WTC11 (cell line): ENCODE data around the gene XRCC1. TPM values are rescaled to one million over a fixed set of nuclear protein-coding genes. Genes with fewer than 3 reads are reported as not detected.

ENCODE experiments used
- ATAC-seq: fragments of 200-7000 bp; cut with Tn5 transposase; 2 replicates; pipeline ENCODE4 v1.10.0; 2021; ENCODE audit warnings: mild to moderate bottlenecking, moderate library complexity
- CTCF ChIA-PET: fragments of 300-600 bp; sonication (Branson Sonifier 250); formaldehyde crosslinking; loops from one replicate; lab custom pipeline; 2021; ENCODE audit warnings: antibody characterized with exemption; lab: Charles Lee
- POLR2A ChIA-PET: fragments of 350-600 bp; sonication (Branson Sonifier 250); formaldehyde crosslinking; loops from one replicate; lab custom pipeline; 2021; ENCODE audit warnings: antibody characterized with exemption; lab: Charles Lee
- DNase-seq: peaks from one replicate; pipeline ENCODE4 v3.0.0; 2021; ENCODE audit warnings: low spot score
- H3K27ac Mint-ChIP-seq: 2 replicates; pipeline ENCODE4 v1.8.0; 2021; ENCODE audit warnings: mixed read lengths
- H3K27me3 Mint-ChIP-seq: 2 replicates; pipeline ENCODE4 v1.8.0; 2021; ENCODE audit warnings: low read depth, mild to moderate bottlenecking, moderate library complexity, mixed read lengths
- H3K36me3 Mint-ChIP-seq: 2 replicates; pipeline ENCODE4 v1.8.0; 2021; ENCODE audit warnings: mixed read lengths
- H3K4me1 Mint-ChIP-seq: 2 replicates; pipeline ENCODE4 v1.8.0; 2022; ENCODE audit warnings: mixed read lengths
- H3K4me3 Mint-ChIP-seq: 2 replicates; pipeline ENCODE4 v1.8.0; 2021; ENCODE audit warnings: mild to moderate bottlenecking, moderate library complexity, mixed read lengths
- H3K9me3 Mint-ChIP-seq: 2 replicates; pipeline ENCODE4 v1.8.0; 2021; ENCODE audit warnings: mixed read lengths
- CBFB ChIP-seq: sonication (generic); formaldehyde crosslinking; IDR thresholded peaks from 2 replicates; pipeline ENCODE4 v1.8.1; 2022; ENCODE audit warnings: mild to moderate bottlenecking, low read depth, missing genetic modification reagents
- EMX1 ChIP-seq: fragments of 250-450 bp; sonication (Bioruptor Pico); IDR thresholded peaks from 2 replicates; pipeline ENCODE4 v1.8.0; 2021; ENCODE audit warnings: mild to moderate bottlenecking
- FOXP1 ChIP-seq: sonication (generic); formaldehyde crosslinking; IDR thresholded peaks from 2 replicates; pipeline ENCODE4 v1.8.0; 2022; ENCODE audit warnings: missing genetic modification reagents, mild to moderate bottlenecking, moderate library complexity, borderline replicate concordance
- FOXP4 ChIP-seq: sonication (generic); formaldehyde crosslinking; IDR thresholded peaks from 2 replicates; pipeline ENCODE4 v1.8.0; 2022; ENCODE audit warnings: mild to moderate bottlenecking, missing genetic modification reagents
- GABPB1 ChIP-seq: sonication (generic); formaldehyde crosslinking; IDR thresholded peaks from 2 replicates; pipeline ENCODE4 v1.8.1; 2023; ENCODE audit warnings: mild to moderate bottlenecking, missing genetic modification reagents
- GTF2I ChIP-seq: fragments of 250-450 bp; sonication (Bioruptor Pico); conservative IDR thresholded peaks from 2 replicates; pipeline ENCODE4 v1.4.0; 2021; ENCODE audit warnings: mild to moderate bottlenecking
- HMGA2 ChIP-seq: fragments of 250-450 bp; sonication (Bioruptor Pico); IDR thresholded peaks from 2 replicates; pipeline ENCODE4 v1.4.0; 2021; ENCODE audit warnings: mild to moderate bottlenecking, moderate library complexity
- HMGXB4 ChIP-seq: sonication (generic); formaldehyde crosslinking; IDR thresholded peaks from 2 replicates; pipeline ENCODE4 v1.8.1; 2023; ENCODE audit warnings: mild to moderate bottlenecking, moderate library complexity, missing genetic modification reagents
- JUN ChIP-seq: sonication (generic); formaldehyde crosslinking; IDR thresholded peaks from 2 replicates; pipeline ENCODE4 v1.8.0; 2023; ENCODE audit warnings: mild to moderate bottlenecking, missing genetic modification reagents
- KAT7 ChIP-seq: sonication (generic); formaldehyde crosslinking; IDR thresholded peaks from 2 replicates; pipeline ENCODE4 v1.8.1; 2023; ENCODE audit warnings: missing genetic modification reagents, mild to moderate bottlenecking, borderline replicate concordance
- NR1H2 ChIP-seq: sonication (generic); formaldehyde crosslinking; IDR thresholded peaks from 2 replicates; pipeline ENCODE4 v1.9.0; 2021; ENCODE audit warnings: mild to moderate bottlenecking, moderate library complexity, missing genetic modification reagents
- NR3C1 ChIP-seq: sonication (generic); formaldehyde crosslinking; conservative IDR thresholded peaks from 2 replicates; pipeline ENCODE4 v1.8.1; 2023; ENCODE audit warnings: low read depth, mild to moderate bottlenecking, missing genetic modification reagents
- RORB ChIP-seq: fragments of 250-450 bp; sonication (Bioruptor Pico); IDR thresholded peaks from 2 replicates; pipeline ENCODE4 v1.9.0; 2021; ENCODE audit warnings: mild to moderate bottlenecking
- SMAD4 ChIP-seq: sonication (generic); formaldehyde crosslinking; IDR thresholded peaks from 2 replicates; pipeline ENCODE4 v1.8.0; 2022; ENCODE audit warnings: mild to moderate bottlenecking, missing genetic modification reagents
- TEAD1 ChIP-seq: sonication (generic); formaldehyde crosslinking; IDR thresholded peaks from 2 replicates; pipeline ENCODE4 v1.8.0; 2022; ENCODE audit warnings: mild to moderate bottlenecking, missing genetic modification reagents
- TEAD4 ChIP-seq: sonication (generic); formaldehyde crosslinking; IDR thresholded peaks from 2 replicates; pipeline ENCODE4 v1.8.0; 2022; ENCODE audit warnings: mild to moderate bottlenecking, missing genetic modification reagents
- ZMAT4 ChIP-seq: fragments of 250-450 bp; sonication (Bioruptor Pico); IDR thresholded peaks from 2 replicates; pipeline ENCODE4 v1.9.0; 2021; ENCODE audit warnings: mild to moderate bottlenecking
- ZNF121 ChIP-seq: sonication (generic); formaldehyde crosslinking; IDR thresholded peaks from 2 replicates; pipeline ENCODE4 v1.8.0; 2023; ENCODE audit warnings: missing genetic modification reagents
- ZNF138 ChIP-seq: sonication (generic); formaldehyde crosslinking; conservative IDR thresholded peaks from 2 replicates; pipeline ENCODE4 v1.8.1; 2022; ENCODE audit warnings: mild to moderate bottlenecking, moderate library complexity, missing genetic modification reagents
- ZNF263 ChIP-seq: sonication (generic); formaldehyde crosslinking; IDR thresholded peaks from 2 replicates; pipeline ENCODE4 v1.8.1; 2022; ENCODE audit warnings: low read depth, mild to moderate bottlenecking, moderate library complexity, missing genetic modification reagents
- total RNA-seq: library from RNA; stranded (reverse); gene quantifications from 3 replicates; pipeline ENCODE4 v1.2.3, GENCODE V29; 2021
- TF ChIP-seq, protein P1 (sequence below): sonication (generic); formaldehyde crosslinking; IDR thresholded peaks from 2 replicates; pipeline ENCODE4 v1.8.1; 2022; ENCODE audit warnings: mild to moderate bottlenecking, moderate library complexity, missing genetic modification reagents
- TF ChIP-seq, protein P2 (sequence below): fragments of 250-450 bp; sonication (Bioruptor Pico); IDR thresholded peaks from 2 replicates; pipeline ENCODE4 v1.9.0; 2021; ENCODE audit warnings: mild to moderate bottlenecking
- TF ChIP-seq, protein P3 (sequence below): fragments of 250-450 bp; sonication (Bioruptor Pico); IDR thresholded peaks from 2 replicates; pipeline ENCODE4 v1.8.0; 2021; ENCODE audit warnings: mild to moderate bottlenecking

The XRCC1 gene
- total RNA-seq, 1 experiment from 2014 or later: 48.3 TPM

DNA sequence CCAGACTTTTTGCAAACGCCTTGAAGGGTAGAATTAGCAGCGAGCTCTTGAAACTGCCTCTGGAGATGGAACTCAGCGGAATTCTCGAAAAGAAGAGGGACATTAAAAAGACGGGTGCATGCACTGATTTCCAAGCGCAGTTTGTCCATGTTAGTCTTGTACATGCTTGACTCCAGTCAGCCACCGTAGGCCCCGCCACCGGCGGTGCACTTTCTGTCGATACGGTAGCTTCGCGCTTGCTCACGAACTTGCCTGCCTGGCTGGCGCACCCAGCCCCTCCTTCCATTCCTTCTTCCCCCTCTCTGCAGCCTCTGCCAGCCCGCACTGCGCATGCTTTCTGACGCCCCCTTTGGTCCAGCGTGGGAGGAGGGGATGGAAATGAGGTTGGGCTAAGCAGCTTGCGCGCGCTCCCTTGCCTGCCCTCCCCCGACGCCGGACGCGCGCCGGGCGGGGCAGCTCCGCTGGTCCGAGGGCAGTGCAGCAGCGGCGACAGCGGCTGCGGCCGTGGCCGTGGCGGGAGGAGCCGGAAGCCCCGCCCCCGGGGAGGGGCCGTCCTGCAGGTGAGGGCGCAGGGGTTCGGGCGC lies 42.3 kb downstream of the XRCC1 start, which contains the start of gene ZNF575 (continued):
- 0 out of 2 replicates have a peak, but pooled peaks have one; percentile 56 for TF ChIP-seq HMGXB4 (CRISPR knock-in tag)
- no peak for TF ChIP-seq RORB (CRISPR knock-in tag)
- TF ChIP-seq EMX1: no peak
- no peak for TF ChIP-seq ZNF263
- no peak for TF ChIP-seq GTF2I (CRISPR knock-in tag)
- no peak for TF ChIP-seq GABPB1 (CRISPR knock-in tag)
- no peak for TF ChIP-seq ZNF138 (CRISPR knock-in tag)
- TF ChIP-seq, protein P1, sequence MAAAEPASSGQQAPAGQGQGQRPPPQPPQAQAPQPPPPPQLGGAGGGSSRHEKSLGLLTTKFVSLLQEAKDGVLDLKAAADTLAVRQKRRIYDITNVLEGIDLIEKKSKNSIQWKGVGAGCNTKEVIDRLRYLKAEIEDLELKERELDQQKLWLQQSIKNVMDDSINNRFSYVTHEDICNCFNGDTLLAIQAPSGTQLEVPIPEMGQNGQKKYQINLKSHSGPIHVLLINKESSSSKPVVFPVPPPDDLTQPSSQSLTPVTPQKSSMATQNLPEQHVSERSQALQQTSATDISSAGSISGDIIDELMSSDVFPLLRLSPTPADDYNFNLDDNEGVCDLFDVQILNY (CRISPR knock-in tag): peak; percentile 98
- no peak for TF ChIP-seq HMGA2 (CRISPR knock-in tag)
- TF ChIP-seq, all 79 proteins: peak for 9

GRCh38 chr19:43532571-43532961 lies 42.8 kb downstream of the XRCC1 start:
- Mint-ChIP-seq H3K4me1 (peaks cover 18% of the 10 kb centered on the region), H3K9me3 (no peaks in the 10 kb centered on the region), H3K4me3 (peak overlapping the region; percentile 95), H3K27me3 (peaks cover 30% of the 10 kb centered on the region), H3K36me3 (peaks cover 4% of the 10 kb centered on the region; the same call in 1 of the 2 replicates), H3K27ac (peak overlapping the region; percentile 97)
- no peak for TF ChIP-seq TEAD1 (CRISPR knock-in tag)
- 0 out of 2 replicates have a peak, but pooled peaks have one; percentile 18 for TF ChIP-seq ZNF121 (CRISPR knock-in tag)
- TF ChIP-seq TEAD4 (CRISPR knock-in tag): no peak
- TF ChIP-seq NR3C1: no peak
- ATAC-seq (no peak), DNase-seq (peak; percentile 24)
- POLR2A ChIA-PET: interaction anchor here (0.6 to 1.7 kb wide), 8 partner anchors 8 to 221 kb away, joined by 3 to 8 read pairs (median 5); partner anchors contain the start of gene PLAUR
- CTCF ChIA-PET: interaction anchor here (0.6 to 4.5 kb wide), 21 partner anchors 9 to 963 kb away, joined by 3 to 140 read pairs (median 6); partner anchors contain the start of genes IRGQ, PHLDB3 and ZNF576

DNA sequence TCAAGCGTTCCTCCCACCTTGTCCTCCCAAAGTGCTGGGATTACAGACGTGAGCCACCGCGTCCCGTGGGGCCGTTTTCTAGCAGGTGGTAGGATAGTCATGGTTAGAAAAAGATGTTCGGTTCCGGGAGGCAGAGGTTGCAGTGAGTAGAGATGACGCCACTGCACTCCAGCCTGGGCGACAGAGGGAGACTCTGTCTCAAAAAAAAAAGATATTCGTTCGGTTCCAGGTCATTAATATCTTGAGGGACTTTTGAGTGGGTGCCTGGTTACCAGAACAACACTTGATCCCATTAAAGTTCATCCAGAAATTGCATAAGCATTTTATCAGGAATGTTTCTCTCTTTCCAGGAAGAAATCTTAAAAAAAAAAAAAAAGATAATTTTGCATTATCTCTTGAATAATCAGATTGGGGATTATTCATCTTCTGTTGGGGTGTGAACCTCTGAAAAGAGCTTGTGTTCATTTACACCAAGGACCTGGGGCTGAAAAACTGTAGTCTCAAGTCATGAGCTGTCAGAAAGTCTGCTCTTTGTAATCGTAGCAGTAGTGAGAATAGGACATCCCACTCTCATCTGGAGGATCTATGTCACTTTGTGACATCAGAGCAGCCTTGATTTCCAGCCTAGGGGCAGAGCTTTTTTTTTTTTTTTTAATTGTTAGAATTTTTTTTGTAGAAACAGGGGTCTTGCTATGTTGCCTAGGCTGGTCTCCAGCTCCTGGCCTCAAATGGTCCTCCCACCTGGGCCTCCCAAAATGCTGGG lies 47.3 kb downstream of the XRCC1 start:
- H3K9me3 Mint-ChIP-seq: no peaks in the 10 kb centered on the region
- H3K27me3 Mint-ChIP-seq: peaks cover 46% of the 10 kb centered on the region
- H3K36me3 Mint-ChIP-seq: no peaks in the 10 kb centered on the region
- no peak overlapping the region for H3K27ac Mint-ChIP-seq
- no peak for ATAC-seq
- no peak for DNase-seq
- H3K4me3 Mint-ChIP-seq: peak overlapping the region; percentile 40; the same call in 1 of the 2 replicates
- H3K4me1 Mint-ChIP-seq: peaks cover 19% of the 10 kb centered on the region
- ChIA-PET CTCF (interaction anchor here (0.6 to 4.9 kb wide), 9 partner anchors 7 to 135 kb away, joined by 3 to 25 read pairs (median 4); partner anchors contain the start of gene PHLDB3), POLR2A (interaction anchor here (0.6 kb wide), 1 partner anchor 8 kb away, joined by 3 read pairs; no protein-coding TSS in a partner anchor)
- TF ChIP-seq FOXP1 (CRISPR knock-in tag) (no peak), TEAD4 (CRISPR knock-in tag) (no peak), JUN (no peak), FOXP4 (CRISPR knock-in tag) (no peak), NR1H2 (CRISPR knock-in tag) (no peak), CBFB (no peak), ZMAT4 (CRISPR knock-in tag) (no peak), KAT7 (CRISPR knock-in tag) (no peak), SMAD4 (CRISPR knock-in tag) (no peak), ZNF263 (no peak)
- TF ChIP-seq, protein P2, sequence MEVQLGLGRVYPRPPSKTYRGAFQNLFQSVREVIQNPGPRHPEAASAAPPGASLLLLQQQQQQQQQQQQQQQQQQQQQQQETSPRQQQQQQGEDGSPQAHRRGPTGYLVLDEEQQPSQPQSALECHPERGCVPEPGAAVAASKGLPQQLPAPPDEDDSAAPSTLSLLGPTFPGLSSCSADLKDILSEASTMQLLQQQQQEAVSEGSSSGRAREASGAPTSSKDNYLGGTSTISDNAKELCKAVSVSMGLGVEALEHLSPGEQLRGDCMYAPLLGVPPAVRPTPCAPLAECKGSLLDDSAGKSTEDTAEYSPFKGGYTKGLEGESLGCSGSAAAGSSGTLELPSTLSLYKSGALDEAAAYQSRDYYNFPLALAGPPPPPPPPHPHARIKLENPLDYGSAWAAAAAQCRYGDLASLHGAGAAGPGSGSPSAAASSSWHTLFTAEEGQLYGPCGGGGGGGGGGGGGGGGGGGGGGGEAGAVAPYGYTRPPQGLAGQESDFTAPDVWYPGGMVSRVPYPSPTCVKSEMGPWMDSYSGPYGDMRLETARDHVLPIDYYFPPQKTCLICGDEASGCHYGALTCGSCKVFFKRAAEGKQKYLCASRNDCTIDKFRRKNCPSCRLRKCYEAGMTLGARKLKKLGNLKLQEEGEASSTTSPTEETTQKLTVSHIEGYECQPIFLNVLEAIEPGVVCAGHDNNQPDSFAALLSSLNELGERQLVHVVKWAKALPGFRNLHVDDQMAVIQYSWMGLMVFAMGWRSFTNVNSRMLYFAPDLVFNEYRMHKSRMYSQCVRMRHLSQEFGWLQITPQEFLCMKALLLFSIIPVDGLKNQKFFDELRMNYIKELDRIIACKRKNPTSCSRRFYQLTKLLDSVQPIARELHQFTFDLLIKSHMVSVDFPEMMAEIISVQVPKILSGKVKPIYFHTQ (CRISPR knock-in tag): no peak
- TF ChIP-seq, protein P3, sequence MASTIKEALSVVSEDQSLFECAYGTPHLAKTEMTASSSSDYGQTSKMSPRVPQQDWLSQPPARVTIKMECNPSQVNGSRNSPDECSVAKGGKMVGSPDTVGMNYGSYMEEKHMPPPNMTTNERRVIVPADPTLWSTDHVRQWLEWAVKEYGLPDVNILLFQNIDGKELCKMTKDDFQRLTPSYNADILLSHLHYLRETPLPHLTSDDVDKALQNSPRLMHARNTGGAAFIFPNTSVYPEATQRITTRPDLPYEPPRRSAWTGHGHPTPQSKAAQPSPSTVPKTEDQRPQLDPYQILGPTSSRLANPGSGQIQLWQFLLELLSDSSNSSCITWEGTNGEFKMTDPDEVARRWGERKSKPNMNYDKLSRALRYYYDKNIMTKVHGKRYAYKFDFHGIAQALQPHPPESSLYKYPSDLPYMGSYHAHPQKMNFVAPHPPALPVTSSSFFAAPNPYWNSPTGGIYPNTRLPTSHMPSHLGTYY (CRISPR knock-in tag): no peak
